ENCODE results near the gene PWWP2B.
A peak's percentile ranks its signal among the peaks of the same experiment; 100 is the strongest.
"Not testable (repeated sequence)": the region's sequence is repeated elsewhere in the genome, so short reads cannot be mapped to it uniquely, and the experiment has no call there.

PWWP2B gene

DNA sequence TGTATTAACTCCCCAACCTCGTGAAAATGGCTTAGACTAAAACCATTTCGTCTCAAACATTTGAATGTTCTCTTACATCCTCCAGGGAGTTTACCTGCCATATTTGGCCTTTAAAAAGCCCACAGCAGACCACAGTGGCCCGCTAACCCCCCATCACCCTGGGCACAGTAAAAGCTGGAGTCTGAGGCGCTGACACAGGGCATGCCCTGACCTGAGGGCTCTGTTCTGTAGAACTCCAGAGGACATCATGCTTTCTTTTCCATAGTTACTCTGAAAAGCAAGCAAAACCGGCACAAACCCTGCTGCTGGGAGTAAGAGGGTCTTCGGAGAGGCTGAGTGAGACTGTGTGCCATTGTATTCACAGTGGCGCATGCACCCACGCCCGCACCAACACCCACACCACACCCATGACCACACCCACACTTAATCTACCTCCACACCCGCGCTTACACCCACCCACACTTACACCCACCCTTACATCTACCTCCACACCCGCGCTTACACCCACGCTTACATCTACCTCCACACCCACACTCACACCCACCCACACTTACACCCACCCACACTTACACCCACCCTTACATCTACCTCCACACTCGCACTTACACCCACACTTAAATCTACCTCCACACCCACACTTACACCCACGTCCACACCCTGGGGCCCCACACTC is 32.9 kb upstream of the PWWP2B start:
- DNase-seq, result peak; percentile 92

DNA sequence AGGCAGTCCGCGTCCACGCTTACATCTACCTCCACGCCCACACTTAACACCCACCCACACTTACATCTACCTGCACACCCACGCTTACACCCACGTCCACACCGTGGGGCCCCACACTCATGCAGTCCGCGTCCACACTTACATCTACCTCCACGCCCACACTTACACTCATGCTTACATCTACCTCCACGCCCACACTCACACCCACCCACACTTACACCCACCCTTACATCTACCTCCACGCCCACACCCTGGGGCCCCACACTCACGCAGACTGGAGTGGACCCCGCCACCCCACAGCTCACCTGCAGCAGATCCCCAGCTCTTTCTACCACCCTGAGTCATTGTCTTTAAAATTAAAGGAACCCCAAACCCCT is 32.4 kb upstream of the PWWP2B start:
- no peak for DNase-seq

DNA sequence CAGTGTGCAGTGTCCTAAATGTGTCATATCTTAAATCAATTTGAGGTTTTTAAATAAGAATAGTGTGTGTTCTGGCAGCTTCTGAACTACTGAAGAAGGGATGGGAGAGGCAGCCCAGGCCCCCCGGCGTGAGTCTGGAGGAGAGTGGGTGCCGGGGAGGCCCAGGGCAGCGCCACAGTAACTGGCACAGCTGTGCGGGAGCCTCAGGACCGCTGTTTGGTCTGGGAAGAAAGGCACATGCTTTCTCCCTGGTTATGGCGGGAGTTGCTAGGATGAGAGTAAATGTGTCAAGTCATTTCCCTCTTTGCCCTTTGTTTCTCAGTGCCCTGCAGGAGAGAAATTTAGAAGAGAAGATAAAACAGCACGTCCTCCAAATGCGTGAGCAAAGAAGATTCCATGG is 31.9 kb upstream of the PWWP2B start:
- peak; percentile 17 for DNase-seq

DNA sequence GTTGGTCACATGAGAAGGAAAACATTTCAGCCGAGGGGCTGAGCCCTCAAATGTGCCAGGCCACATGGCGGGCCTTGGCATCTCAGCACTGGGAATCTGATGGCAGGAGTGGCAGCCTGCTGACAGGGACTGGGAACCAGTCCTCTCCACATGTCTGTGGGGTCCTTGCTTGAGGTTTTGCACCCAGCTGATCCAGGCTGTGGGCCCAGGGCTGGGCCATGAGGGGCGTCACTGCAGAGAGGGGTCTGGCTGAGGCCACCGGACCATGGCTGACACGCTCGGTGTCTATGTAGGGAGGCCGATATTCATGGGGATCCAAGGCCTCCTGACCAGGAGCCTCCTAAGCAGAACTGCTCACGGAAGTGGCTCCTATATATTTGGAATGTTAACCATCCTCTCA is 31.0 kb upstream of the PWWP2B start:
- DNase-seq, result peak; percentile 22

DNA sequence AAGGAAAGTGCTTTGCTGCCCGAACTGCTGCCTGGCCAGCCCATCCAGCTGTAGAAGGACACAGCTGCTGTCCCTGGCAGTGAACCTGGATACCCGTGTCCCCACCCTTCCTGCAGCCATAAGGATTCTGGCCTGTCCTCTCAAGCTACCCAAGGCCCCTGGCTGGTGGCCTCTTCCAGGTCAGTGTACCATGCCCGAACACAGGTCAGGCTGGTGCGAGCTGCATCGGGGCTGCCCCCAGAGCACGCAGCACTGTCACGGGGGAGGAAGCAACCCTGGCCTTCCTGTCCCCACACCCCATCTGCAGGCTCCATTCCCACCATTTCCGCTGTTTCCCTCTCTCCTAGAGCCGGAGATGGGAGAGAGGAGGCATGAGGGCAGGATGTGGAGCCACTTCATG is 30.5 kb upstream of the PWWP2B start:
- peak; percentile 40 for DNase-seq

DNA sequence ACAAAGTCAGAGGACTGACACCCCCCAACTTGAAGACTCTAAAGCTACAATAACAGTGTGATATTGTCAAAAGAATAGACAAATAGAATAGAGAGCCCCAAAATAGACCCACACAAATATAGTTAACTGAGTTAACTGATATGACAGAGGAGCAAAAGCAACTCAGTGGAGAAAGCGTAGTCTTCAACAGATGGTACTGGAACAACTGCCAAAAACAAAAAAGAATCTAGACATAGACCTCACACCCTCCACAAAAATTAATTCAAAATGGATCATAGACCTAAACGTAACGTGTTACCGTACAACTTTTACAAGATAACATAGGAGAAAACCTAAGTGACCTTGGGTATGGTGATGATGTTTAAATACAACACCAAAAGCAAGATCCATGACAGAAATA is 28.6 kb upstream of the PWWP2B start:
- DNase-seq, result no peak

DNA sequence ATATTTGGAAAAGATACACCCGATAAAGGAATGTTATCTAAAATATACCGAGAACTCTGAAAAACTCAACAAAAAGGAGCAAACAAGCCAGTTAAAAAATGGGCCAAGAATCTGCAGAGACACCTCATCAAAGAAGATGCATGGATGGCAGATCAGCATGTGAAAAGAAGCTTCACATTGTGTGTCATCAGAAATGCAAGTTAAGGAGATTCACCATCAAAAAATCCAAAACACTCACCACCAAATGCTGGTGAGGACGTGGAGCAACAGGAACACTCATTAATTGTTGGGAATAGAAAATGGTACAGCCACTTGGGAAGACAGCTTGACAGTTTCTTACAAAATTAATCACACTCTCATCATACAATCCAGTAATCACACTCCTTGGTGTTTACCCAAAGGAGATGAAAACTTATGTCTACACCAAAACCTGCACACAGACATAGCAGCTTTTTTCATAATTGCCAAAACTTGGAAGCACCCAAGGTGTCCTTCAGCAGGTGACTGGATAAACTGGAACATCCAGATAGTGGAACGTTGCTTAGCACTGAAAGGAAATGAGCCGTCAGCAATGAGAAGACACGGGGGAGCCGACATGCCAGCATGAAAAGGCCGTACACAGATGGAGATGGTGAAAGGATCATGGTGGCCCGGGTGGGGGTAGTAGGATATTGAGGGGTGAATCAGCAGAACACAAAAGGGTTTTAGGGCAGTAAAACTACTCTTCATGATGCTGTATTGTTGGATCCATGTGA is 27.9 kb upstream of the PWWP2B start:
- no peak for DNase-seq

DNA sequence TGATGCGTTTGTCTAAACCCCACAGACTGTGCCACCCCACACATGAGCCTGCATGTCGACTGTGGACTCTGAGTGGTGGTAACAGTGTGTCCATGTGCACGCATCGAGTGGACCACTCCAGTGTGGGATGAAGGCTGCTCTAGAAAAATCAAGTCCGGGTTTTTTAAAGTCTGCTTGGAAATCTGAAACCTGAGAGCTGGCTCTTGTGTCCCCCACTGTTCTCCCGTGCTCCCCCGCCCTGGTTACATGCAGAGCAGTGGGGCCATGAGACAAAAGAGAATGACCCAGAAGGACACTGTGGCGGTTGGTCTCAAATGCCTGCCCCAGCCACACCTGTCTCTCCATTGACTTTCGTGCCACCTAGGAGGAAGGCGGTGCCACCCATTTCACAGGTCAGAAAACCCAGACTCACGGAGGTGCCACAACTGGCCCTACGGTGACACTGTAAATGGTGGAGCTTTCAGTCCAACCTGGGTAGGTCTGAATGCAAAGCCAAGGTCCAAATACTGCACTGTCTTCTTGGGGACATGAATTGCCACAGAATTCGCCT is 27.3 kb upstream of the PWWP2B start:
- DNase-seq, result no peak

DNA sequence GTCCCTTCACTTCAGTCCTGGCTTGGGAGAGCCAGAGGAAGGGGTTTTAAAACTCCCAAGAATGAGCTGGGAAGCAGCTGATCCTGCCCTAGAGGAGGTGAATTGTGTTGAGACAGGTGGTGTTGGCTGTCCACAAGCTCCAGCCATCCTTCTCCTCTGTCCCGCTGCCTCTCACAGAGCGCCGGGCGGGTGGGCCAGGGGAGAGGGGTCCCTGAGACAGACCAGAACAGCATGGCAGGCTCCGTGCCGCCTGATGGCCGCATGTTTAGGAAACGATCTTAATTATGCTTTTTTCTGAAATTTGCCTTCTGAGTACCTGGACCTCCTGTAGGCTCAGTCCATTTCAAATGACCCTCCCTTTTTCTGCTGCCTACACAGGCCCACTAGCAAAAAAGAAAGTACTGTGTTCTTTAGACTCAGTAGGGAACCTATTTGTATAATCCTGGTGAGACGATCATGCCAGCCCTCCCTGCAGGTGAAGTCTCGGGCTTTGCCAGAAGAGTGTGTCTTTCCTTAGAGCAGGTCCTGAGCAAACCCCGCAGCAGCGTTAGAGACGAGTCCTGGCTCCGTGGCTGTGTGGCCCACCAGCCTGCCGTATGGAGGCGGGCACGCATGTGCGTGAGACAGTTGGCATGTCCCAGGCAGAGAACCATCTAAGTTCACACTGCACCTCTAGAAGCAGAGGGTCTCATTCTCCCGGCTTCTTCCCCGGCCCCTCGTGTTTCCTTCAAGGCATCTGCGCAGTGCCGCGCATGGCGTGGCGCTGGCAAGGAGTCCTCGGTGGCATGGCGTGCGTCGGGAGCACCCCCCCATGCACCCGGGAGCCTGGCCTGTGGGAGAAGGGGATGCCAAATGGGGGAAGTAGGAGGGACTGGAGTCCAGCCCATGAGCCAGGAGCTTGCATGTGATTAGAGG is 26.3 kb upstream of the PWWP2B start:
- no peak for DNase-seq

DNA sequence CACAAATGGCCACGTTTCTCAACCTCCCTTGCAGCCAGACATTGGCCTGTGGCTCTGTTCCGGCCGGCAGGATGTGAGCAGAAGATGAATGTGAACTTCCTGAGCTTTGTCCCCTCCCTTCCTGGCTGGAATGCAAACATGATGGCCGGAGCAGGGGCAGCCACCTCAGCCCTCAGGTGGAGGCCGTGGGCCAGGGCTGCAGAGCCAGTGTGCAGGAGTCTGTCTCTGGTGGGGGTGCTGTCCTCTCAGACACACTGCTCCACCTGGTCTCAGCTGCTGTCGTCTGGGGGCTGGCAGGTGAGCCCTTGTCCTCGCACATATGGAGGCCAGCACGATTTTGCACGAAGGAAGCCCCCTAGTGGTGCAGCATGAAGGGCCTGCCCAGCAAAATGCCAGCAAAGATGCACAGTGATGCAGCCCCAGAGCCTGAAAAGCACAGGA is 25.3 kb upstream of the PWWP2B start:
- no peak for DNase-seq

DNA sequence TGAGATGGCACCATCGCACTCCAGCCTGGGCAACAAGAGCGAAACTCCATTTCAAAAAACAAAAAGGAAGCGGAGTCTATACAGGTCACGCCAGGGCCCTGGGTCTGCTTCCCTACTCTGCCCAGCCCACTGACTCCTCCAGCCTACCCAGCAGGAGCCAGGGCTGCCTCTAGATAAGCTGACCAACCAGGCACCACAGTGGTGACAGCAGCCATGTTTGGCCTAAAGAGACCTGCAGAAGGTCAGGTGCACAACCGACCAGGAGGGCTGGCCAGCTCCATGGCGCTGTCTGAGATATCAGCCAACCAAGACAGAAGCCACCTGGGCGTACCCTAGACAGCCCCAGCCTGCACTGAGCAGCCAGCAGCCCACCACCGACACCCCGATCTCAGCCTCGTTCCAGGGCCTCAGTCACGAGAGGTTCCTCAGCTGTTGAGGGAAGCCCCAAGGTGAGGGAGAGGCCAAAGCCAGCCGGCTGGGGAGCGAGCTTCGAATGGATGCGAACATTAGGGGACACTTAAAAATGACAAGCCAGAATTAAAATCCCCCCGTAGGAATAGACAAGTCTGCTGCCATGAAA is 24.4 kb upstream of the PWWP2B start:
- DNase-seq, result no peak

DNA sequence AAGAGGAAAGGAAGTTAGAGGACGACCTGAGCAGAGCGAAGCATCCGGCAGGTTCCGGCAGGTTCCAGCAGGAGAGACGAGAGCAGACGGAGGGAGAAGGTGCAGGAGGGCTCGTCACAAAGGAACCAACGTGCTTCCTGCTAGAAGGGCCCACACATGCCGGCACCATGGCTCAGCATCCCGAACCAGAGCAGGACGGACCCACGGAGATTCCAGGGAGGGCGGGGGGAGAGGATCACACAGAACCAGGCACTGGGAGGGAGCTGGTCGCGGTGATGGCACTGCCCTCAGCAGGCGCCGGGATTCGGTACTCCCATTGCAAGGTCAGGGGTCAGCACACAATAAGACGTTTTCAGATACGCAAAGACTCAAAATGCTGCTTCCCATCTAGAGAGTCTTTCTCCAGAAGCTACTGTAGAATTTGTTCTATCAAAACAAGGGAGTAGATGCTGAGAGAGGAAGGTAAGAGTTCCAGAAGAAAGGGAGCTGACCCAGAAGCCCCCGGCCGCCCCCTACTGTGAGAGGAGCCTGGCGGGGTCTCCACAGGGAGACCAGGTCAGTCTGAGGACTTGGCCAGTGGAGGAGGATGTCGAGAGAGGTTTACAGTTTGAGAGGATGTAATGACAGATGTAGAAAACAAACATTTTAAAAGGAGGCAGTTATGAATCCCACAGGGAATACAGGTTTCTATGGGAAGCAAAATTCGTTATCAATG is 23.6 kb upstream of the PWWP2B start:
- no peak for DNase-seq

DNA sequence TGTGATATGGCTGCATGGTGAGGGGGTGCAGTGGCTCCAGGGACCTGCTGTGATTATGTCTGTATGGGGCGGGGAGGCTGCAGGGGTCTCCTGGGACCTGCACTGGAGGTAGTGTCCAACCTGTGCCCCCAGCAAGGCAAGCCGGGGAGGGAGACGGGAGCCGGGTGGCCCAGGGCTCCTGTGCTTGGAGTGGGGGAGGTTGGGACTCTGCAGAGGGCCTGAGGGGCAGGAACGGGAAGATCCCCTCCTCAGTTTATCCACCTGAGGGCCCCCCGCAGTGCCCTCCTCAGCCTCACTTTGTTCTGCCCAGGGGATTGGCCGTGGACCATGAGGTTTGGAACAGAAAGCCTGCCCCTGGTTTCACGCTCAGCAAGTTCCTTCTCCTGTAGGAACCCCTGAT is 22.8 kb upstream of the PWWP2B start:
- no peak for DNase-seq

DNA sequence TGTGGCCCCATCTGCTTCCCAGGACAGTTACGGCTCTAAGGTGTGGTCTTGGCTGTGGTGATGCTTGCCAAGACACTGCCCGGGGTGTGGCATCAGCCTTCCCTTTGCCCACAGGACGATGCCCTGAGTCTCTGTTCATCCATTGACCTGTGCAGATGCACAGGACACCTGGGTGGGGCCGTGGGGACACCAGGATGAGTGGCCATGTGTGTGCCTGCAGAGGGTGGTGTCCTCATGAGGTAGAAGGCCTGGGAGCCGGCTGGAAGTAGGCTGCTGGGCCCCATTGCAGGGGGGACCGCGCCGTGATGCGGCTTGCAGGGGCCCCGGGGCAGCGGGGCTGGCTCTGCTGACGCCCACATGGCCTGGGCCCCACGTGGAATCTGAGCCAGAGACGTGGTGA is 22.4 kb upstream of the PWWP2B start:
- DNase-seq, result no peak

DNA sequence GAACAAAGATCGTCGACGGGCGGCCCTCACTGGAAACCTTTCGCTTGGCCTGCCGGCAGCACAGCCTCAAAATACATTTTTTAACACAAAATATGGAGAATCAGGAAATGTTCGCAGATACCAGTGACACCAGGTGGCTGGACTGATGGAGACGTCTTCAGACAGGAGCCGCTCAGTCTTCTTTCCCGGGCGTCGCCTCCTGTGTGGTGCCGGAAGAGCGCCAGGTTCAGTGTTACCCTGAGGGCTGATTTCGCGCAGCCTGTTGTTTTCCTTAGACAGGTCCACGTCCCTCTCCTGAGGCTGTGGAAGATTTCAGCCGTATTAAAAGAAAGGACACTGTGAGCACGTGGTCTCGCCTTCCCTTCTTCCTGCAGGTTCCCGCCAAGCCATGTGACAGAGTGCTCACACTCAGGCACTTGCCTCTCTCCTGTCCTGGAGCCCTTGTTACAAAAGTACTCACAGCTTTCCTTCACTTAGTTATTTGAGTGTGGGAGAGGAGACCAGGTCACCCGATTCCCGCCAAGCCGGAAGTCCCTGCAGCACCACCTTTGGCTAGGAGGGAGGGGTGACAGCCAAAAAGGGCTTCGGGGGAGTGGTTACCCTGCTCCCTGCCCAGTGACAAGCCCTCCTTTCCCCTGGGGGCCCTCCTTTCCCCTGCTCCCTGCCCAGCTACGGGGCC is 21.7 kb upstream of the PWWP2B start:
- no peak for DNase-seq

DNA sequence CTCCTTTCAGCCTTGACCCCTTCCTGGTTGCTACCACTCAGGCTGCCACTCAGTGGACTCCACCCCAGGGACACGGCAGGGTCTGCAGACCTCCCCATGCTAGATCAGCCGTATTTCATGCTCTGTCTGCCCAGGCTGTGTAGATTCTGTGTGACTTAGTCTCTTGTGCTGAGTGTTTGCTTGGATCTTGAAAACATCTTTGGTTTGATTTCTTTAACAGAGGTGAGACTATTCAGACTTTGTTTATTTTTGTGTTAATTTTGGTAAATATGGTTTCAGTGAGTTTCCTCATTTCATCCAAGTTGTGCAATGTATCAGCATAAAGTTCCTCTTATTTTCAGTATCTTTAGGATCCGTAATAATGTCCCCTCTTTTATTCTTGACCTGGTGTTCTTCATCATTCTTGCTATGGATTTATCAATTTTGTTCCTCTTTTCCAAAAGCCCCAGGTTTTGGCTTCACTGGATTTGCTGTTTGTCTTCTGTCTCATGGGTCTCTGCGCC is 21.2 kb upstream of the PWWP2B start:
- DNase-seq, result no peak

DNA sequence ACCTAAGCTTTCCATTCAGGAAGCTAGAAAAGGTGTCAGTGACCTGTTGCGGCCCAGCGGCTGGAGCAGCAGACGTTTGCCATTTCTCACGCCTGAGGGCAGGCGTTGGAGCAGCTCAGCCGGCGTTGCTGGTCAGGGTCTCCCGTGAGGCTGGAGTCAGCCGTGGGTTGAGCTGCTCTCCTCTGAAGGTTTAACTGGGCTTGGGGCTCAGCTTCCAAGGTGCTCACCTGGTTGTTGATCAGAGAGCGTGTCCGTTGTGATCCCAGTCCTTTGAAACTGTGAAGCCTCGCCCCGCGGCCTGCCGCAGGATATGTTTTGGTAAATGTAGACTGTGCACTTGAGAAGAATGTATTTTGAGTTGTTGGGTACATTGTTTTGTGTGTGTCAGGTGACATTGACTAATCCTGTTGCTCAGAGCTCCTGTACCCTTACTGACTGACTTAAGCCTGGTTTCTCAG is 20.6 kb upstream of the PWWP2B start:
- DNase-seq, result no peak

DNA sequence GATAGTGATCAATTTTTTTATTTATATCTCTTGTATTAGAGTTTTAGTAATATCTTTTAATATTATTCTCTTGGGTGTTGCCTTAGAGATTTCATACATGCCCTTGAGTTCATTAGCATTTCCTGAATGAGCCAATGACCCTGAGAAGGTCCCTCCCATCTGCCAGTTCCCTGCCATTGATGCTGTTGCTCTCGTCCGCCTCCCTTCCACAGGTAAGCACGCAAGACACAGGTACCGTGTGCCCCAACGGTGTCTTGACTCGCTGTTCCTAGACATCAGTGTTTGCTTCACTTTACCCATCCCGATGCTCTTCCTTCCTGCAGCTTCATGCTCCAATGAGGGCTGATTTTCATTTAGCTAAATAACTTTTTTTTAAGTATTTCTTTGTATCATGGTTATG is 19.7 kb upstream of the PWWP2B start:
- DNase-seq, result no peak

DNA sequence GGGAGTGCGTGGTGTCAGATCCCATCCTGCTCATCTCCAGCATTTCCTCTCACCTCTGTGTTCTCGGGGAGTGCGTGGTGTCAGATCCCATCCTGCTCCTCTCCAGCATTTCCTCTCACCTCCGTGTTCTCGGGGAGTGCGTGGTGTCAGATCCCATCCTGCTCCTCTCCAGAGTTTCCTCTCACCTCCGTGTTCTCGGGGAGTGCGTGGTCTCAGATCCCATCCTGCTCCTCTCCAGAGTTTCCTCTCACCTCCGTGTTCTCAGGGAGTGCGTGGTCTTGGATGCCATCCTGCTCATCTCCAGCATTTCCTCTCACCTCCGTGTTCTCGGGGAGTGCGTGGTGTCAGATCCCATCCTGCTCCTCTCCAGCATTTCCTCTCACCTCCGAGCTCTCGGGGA is 18.0 kb upstream of the PWWP2B start:
- DNase-seq, result not testable (repeated sequence)

DNA sequence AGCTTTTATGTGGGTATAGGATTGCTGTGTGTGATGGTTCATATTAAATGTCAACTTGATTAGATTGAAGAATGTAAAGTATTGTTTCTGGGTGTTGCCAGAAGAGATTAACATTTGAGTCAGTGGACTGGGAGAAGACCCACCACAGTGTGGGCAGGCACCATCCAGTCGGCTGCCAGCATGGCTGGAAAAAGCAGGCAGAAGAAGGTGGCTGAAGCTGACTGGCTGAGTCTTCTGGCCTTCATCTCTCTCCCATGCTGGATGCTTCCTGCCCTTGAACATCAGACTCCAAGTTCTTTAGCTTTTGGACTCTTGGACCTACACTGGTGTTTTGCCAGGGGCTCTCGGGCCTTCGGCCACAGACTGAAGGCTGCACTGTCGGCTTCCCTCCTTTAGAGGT is 16.0 kb upstream of the PWWP2B start:
- not testable (repeated sequence) for DNase-seq

DNA sequence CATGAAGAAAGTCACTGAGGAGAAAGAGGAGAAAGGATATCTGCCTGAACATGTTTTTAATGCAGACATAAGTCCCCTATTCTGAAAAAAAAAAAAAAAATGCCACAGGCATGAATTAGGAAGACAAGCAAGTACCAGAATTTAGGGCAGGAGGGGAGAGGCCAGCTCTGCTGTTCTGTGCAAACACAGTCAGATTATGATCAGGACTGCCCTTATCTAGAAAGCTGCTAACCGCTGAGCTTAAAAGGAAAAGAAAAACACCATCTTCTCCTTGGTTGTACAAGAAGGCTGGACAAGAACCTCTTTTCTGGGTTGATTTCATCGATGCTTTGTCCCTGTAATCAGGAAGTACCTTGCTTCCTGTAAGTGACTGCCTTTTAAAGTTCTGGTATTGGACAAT is 15.3 kb upstream of the PWWP2B start:
- DNase-seq, result no peak

All from islet precursor cell (in vitro differentiated cells).